ENCODE results near the gene EXOC4. TPM values are rescaled to one million over a fixed set of nuclear protein-coding genes. Genes with fewer than 3 reads are reported as not detected.
"Not testable (repeated sequence)": the region's sequence is repeated elsewhere in the genome, so short reads cannot be mapped to it uniquely, and the experiment has no call there.

The EXOC4 gene
- total RNA-seq, 2 donors from 2014 or later, result 48.9 to 102 TPM

DNA sequence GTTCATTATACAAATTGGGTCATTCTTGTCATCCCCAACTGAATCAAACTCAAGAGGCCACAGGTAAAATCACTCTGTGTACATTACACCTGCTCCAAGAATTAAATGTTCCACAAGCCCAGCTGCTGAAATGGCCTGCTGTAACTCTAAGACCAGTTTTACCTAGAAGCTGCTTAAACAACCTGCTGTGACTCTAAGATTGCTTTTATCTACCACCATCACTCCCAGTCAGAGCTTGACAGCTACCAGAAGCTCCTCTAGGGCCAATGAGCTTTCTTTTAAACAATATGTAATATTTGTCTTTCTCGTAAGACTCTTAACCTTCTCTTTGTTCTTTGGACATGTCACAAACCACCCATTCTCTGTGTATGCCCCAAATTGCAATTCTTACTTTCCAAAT, 732.4 kb downstream of the EXOC4 start:
- intact Hi-C loops (cut with DNase I), result no loop called here
- no peak for TF ChIP-seq POLR2A (IDR thresholded peaks at IDR 0.05)
- no peak for TF ChIP-seq POLR2AphosphoS5 (IDR thresholded peaks at IDR 0.05)
- TF ChIP-seq, protein P1, sequence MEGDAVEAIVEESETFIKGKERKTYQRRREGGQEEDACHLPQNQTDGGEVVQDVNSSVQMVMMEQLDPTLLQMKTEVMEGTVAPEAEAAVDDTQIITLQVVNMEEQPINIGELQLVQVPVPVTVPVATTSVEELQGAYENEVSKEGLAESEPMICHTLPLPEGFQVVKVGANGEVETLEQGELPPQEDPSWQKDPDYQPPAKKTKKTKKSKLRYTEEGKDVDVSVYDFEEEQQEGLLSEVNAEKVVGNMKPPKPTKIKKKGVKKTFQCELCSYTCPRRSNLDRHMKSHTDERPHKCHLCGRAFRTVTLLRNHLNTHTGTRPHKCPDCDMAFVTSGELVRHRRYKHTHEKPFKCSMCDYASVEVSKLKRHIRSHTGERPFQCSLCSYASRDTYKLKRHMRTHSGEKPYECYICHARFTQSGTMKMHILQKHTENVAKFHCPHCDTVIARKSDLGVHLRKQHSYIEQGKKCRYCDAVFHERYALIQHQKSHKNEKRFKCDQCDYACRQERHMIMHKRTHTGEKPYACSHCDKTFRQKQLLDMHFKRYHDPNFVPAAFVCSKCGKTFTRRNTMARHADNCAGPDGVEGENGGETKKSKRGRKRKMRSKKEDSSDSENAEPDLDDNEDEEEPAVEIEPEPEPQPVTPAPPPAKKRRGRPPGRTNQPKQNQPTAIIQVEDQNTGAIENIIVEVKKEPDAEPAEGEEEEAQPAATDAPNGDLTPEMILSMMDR (IDR thresholded peaks at IDR 0.05), result no peak
- no peak for DNase-seq (ENCODE audit: low spot score)
- Histone ChIP-seq H3K27ac (no peak overlapping the region), H3K4me1 (replicated peaks) (no peaks in the 10 kb centered on the region), H3K27me3 (replicated peaks; ENCODE audit: insufficient read depth) (no peaks in the 10 kb centered on the region), H3K4me3 (no peak overlapping the region), H3K9me3 (no peaks in the 10 kb centered on the region), H3K36me3 (no peaks in the 10 kb centered on the region)
- 98% methylated on average over 1 of the region's 1 CpG for WGBS

DNA sequence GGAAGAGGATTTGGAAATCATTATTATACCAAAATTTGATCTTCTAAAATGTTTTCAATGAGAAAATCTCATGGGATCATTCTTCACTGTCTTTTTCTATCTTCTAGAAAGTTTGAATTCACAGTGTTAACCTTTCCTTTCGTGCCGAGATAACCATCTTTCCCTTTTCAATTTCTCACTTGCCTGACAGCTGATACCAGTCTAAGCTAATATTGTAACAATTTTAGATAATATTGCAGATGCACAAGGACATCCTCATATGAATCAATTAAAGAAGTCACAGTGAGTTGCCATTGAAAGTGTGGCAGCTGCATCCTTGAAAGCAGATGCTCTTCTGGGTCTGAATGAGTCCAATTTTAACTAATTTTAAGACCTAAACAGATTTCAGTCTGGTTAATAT, 734.7 kb downstream of the EXOC4 start:
- intact Hi-C loops (cut with DNase I), result no loop called here
- no peaks in the 10 kb centered on the region for H3K4me1 ChIP-seq (replicated peaks)
- no peak for TF ChIP-seq POLR2AphosphoS5 (IDR thresholded peaks at IDR 0.05)
- TF ChIP-seq, protein P1 (IDR thresholded peaks at IDR 0.05), result no peak
- TF ChIP-seq POLR2A (IDR thresholded peaks at IDR 0.05), result no peak
- H3K4me3 ChIP-seq, result no peak overlapping the region
- no peaks in the 10 kb centered on the region for H3K9me3 ChIP-seq
- no peaks in the 10 kb centered on the region for H3K36me3 ChIP-seq
- no peak for DNase-seq (ENCODE audit: low spot score)
- WGBS, result 80% methylated on average over 2 of the region's 2 CpGs
- H3K27ac ChIP-seq, result no peak overlapping the region
- no peaks in the 10 kb centered on the region for H3K27me3 ChIP-seq (replicated peaks; ENCODE audit: insufficient read depth)

- TF ChIP-seq, protein P1 (IDR thresholded peaks at IDR 0.05), result no peak
- TF ChIP-seq POLR2A (IDR thresholded peaks at IDR 0.05) (no peak), POLR2AphosphoS5 (IDR thresholded peaks at IDR 0.05) (no peak)
- no peaks in the 10 kb centered on the region for H3K4me1 ChIP-seq (replicated peaks)
- WGBS, result 89% methylated on average over 1 of the region's 1 CpG
These were observed 740.7 kb downstream of the EXOC4 start for GRCh38 chr7:133993547-133993946.

GRCh38 chr7:133994100-133994499, 741.2 kb downstream of the EXOC4 start:
- H3K4me1 ChIP-seq (replicated peaks); H3K9me3 ChIP-seq; DNase-seq (ENCODE audit: low spot score); intact Hi-C loops (cut with DNase I); H3K4me3 ChIP-seq; H3K27me3 ChIP-seq (replicated peaks; ENCODE audit: insufficient read depth); H3K36me3 ChIP-seq; H3K27ac ChIP-seq: not testable (repeated sequence)
- 96% methylated on average over 7 of the region's 7 CpGs for WGBS

More at GRCh38 chr7:133993547-133993946, 740.7 kb downstream of the EXOC4 start:
- H3K27ac ChIP-seq, result no peak overlapping the region
- no peaks in the 10 kb centered on the region for H3K9me3 ChIP-seq
- intact Hi-C loops (cut with DNase I), result no loop called here
- H3K27me3 ChIP-seq (replicated peaks; ENCODE audit: insufficient read depth), result no peaks in the 10 kb centered on the region
- H3K4me3 ChIP-seq, result no peak overlapping the region
- H3K36me3 ChIP-seq, result no peaks in the 10 kb centered on the region
- DNase-seq (ENCODE audit: low spot score), result no peak

- H3K4me1 ChIP-seq (replicated peaks), result no peaks in the 10 kb centered on the region
- no peaks in the 10 kb centered on the region for H3K9me3 ChIP-seq
- no peak overlapping the region for H3K27ac ChIP-seq
- 96% methylated on average over 6 of the region's 6 CpGs for WGBS
- TF ChIP-seq, protein P1 (IDR thresholded peaks at IDR 0.05), result no peak
- no peak for TF ChIP-seq POLR2AphosphoS5 (IDR thresholded peaks at IDR 0.05)
- TF ChIP-seq POLR2A (IDR thresholded peaks at IDR 0.05), result no peak
- intact Hi-C loops (cut with DNase I), result no loop called here
- DNase-seq (ENCODE audit: low spot score), result no peak
- H3K27me3 ChIP-seq (replicated peaks; ENCODE audit: insufficient read depth), result no peaks in the 10 kb centered on the region
- no peak overlapping the region for H3K4me3 ChIP-seq
- no peaks in the 10 kb centered on the region for H3K36me3 ChIP-seq
These were observed 744.6 kb downstream of the EXOC4 start for GRCh38 chr7:133997463-133997862.
